ENCODE results near the gene ORC5.

DNA sequence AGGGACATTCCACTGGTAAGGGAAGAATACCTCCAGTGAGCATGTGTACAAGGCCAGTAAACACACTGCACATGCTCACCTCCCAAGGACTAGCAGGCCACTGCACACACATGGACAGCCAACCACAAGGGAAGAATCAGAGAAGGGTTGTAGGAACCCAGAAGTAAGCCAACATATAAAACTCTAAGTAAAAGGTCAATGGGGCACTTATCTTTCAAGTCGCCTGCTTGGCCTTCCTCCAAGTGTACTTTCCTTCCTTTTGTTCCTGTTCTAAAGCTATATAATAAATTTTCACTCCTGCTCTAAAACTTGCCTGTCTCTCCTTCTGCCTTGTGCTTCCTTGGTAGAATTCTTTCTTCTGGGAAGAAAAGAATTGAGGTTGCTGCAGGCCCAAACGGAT lies 33.0 kb downstream of the ORC5 start:
- TF ChIP-seq, protein P1, sequence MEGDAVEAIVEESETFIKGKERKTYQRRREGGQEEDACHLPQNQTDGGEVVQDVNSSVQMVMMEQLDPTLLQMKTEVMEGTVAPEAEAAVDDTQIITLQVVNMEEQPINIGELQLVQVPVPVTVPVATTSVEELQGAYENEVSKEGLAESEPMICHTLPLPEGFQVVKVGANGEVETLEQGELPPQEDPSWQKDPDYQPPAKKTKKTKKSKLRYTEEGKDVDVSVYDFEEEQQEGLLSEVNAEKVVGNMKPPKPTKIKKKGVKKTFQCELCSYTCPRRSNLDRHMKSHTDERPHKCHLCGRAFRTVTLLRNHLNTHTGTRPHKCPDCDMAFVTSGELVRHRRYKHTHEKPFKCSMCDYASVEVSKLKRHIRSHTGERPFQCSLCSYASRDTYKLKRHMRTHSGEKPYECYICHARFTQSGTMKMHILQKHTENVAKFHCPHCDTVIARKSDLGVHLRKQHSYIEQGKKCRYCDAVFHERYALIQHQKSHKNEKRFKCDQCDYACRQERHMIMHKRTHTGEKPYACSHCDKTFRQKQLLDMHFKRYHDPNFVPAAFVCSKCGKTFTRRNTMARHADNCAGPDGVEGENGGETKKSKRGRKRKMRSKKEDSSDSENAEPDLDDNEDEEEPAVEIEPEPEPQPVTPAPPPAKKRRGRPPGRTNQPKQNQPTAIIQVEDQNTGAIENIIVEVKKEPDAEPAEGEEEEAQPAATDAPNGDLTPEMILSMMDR (IDR thresholded peaks at IDR 0.05) = no peak
- TF ChIP-seq POLR2A (IDR thresholded peaks at IDR 0.05) = no peak

Data from ovary (tissue), 3 donors.